G401.6 (cell line): ENCODE measurements around the gene MERTK.
"Not testable (repeated sequence)": the region's sequence is repeated elsewhere in the genome, so short reads cannot be mapped to it uniquely, and the experiment has no call there.

Source experiments
- FAIRE-seq: peaks from 2 replicates; lab custom pipeline; 2012; peaks lifted over from hg19 to GRCh38; lab: Jason Lieb, UNC

MERTK gene

GRCh38 chr2:111946294-111947114 is 48.1 kb downstream of the MERTK start:
- FAIRE-seq = no peak

- FAIRE-seq = no peak
These were observed 48.8 kb downstream of the MERTK start for GRCh38 chr2:111947219-111947618.

- no peak for FAIRE-seq
These were observed 50.4 kb downstream of the MERTK start for GRCh38 chr2:111948832-111949231.

- no peak for FAIRE-seq
These were observed 51.8 kb downstream of the MERTK start for GRCh38 chr2:111950236-111950635.

GRCh38 chr2:111951486-111951885 is 53.1 kb downstream of the MERTK start:
- FAIRE-seq = no peak

GRCh38 chr2:111952871-111953452 is 54.6 kb downstream of the MERTK start:
- FAIRE-seq = no peak

- FAIRE-seq = no peak
These were observed 56.4 kb downstream of the MERTK start for GRCh38 chr2:111954602-111955332.

GRCh38 chr2:111957872-111958354 is 59.5 kb downstream of the MERTK start:
- FAIRE-seq = no peak

GRCh38 chr2:111958901-111959300 is 60.5 kb downstream of the MERTK start:
- no peak for FAIRE-seq

GRCh38 chr2:111961663-111962062 is 63.3 kb downstream of the MERTK start:
- FAIRE-seq = no peak

GRCh38 chr2:111963086-111963485 is 64.7 kb downstream of the MERTK start:
- not testable (repeated sequence) for FAIRE-seq

- not testable (repeated sequence) for FAIRE-seq
These were observed 65.1 kb downstream of the MERTK start for GRCh38 chr2:111963508-111963907.

GRCh38 chr2:111965062-111965461 is 66.7 kb downstream of the MERTK start:
- FAIRE-seq = no peak

- FAIRE-seq = peak; percentile 13
These were observed 67.8 kb downstream of the MERTK start for GRCh38 chr2:111966241-111966640.

- FAIRE-seq = no peak
These were observed 68.6 kb downstream of the MERTK start for GRCh38 chr2:111967018-111967417.

GRCh38 chr2:111970453-111970852 is 72.0 kb downstream of the MERTK start:
- no peak for FAIRE-seq

- FAIRE-seq = no peak
These were observed 74.7 kb downstream of the MERTK start for GRCh38 chr2:111972955-111973565.

GRCh38 chr2:111973701-111974100 is 75.3 kb downstream of the MERTK start:
- FAIRE-seq = no peak

GRCh38 chr2:111975053-111975552 is 76.7 kb downstream of the MERTK start:
- FAIRE-seq = no peak

- no peak for FAIRE-seq
These were observed 77.4 kb downstream of the MERTK start for GRCh38 chr2:111975819-111976218.

GRCh38 chr2:111977240-111977639 is 78.8 kb downstream of the MERTK start:
- no peak for FAIRE-seq

GRCh38 chr2:111978452-111979170 is 80.2 kb downstream of the MERTK start:
- no peak for FAIRE-seq
